ENCODE results near the gene UROS.

Gene UROS

GRCh38 chr10:125768219-125768855 is 54.7 kb downstream of the UROS start (continued):
- TF ChIP-seq ZSCAN18 (tag by site-specific recombination; IDR thresholded peaks at IDR 0.05) = no peak
- TF ChIP-seq ZNF777 (tag by site-specific recombination; IDR thresholded peaks at IDR 0.05; ENCODE audit: borderline replicate concordance) = no peak
- TF ChIP-seq KLF10 (tag by site-specific recombination; IDR thresholded peaks at IDR 0.05) = peak; percentile 74
- peak; percentile 69; the same call in 1 of the 2 replicates for TF ChIP-seq ZNF221 (tag by site-specific recombination; IDR thresholded peaks at IDR 0.05; ENCODE audit: borderline replicate concordance)
- TF ChIP-seq MEIS1 (CRISPR knock-in tag; IDR thresholded peaks at IDR 0.05; ENCODE audit: borderline replicate concordance) = no peak
- no peak for TF ChIP-seq ZNF366 (tag by site-specific recombination; conservative IDR thresholded peaks at IDR 0.05)
- no peak for TF ChIP-seq ZNF658 (tag by site-specific recombination; IDR thresholded peaks at IDR 0.05)
- TF ChIP-seq SCRT2 (tag by site-specific recombination; IDR thresholded peaks at IDR 0.05) = no peak
- TF ChIP-seq KLF8 (tag by site-specific recombination; IDR thresholded peaks at IDR 0.05) = no peak
- TF ChIP-seq ZBTB8A (tag by site-specific recombination; IDR thresholded peaks at IDR 0.05) = no peak
- TF ChIP-seq, protein P1, sequence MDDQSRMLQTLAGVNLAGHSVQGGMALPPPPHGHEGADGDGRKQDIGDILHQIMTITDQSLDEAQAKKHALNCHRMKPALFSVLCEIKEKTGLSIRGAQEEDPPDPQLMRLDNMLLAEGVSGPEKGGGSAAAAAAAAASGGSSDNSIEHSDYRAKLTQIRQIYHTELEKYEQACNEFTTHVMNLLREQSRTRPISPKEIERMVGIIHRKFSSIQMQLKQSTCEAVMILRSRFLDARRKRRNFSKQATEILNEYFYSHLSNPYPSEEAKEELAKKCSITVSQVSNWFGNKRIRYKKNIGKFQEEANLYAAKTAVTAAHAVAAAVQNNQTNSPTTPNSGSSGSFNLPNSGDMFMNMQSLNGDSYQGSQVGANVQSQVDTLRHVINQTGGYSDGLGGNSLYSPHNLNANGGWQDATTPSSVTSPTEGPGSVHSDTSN (CRISPR knock-in tag; IDR thresholded peaks at IDR 0.05) = no peak
- TF ChIP-seq, protein P2, sequence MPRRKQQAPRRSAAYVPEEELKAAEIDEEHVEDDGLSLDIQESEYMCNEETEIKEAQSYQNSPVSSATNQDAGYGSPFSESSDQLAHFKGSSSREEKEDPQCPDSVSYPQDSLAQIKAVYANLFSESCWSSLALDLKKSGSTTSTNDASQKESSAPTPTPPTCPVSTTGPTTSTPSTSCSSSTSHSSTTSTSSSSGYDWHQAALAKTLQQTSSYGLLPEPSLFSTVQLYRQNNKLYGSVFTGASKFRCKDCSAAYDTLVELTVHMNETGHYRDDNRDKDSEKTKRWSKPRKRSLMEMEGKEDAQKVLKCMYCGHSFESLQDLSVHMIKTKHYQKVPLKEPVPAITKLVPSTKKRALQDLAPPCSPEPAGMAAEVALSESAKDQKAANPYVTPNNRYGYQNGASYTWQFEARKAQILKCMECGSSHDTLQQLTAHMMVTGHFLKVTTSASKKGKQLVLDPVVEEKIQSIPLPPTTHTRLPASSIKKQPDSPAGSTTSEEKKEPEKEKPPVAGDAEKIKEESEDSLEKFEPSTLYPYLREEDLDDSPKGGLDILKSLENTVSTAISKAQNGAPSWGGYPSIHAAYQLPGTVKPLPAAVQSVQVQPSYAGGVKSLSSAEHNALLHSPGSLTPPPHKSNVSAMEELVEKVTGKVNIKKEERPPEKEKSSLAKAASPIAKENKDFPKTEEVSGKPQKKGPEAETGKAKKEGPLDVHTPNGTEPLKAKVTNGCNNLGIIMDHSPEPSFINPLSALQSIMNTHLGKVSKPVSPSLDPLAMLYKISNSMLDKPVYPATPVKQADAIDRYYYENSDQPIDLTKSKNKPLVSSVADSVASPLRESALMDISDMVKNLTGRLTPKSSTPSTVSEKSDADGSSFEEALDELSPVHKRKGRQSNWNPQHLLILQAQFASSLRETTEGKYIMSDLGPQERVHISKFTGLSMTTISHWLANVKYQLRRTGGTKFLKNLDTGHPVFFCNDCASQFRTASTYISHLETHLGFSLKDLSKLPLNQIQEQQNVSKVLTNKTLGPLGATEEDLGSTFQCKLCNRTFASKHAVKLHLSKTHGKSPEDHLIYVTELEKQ (tag by site-specific recombination; IDR thresholded peaks at IDR 0.05; ENCODE audit: borderline replicate concordance) = no peak
- no peak for TF ChIP-seq ZSCAN23 (tag by site-specific recombination; IDR thresholded peaks at IDR 0.05)
- no peak for TF ChIP-seq ZNF837 (tag by site-specific recombination; IDR thresholded peaks at IDR 0.05)
- TF ChIP-seq, protein P3, sequence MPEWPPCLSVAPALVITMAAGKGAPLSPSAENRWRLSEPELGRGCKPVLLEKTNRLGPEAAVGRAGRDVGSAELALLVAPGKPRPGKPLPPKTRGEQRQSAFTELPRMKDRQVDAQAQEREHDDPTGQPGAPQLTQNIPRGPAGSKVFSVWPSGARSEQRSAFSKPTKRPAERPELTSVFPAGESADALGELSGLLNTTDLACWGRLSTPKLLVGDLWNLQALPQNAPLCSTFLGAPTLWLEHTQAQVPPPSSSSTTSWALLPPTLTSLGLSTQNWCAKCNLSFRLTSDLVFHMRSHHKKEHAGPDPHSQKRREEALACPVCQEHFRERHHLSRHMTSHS (tag by site-specific recombination; IDR thresholded peaks at IDR 0.05) = no peak
- TF ChIP-seq ZBTB6 (tag by site-specific recombination; IDR thresholded peaks at IDR 0.05) = no peak
- no peak for TF ChIP-seq ZNF239 (tag by site-specific recombination; IDR thresholded peaks at IDR 0.05)
- TF ChIP-seq SALL2 (tag by site-specific recombination; IDR thresholded peaks at IDR 0.05; ENCODE audit: borderline replicate concordance) = no peak
- no peak for TF ChIP-seq ZBTB21 (tag by site-specific recombination; IDR thresholded peaks at IDR 0.05)
- no peak for TF ChIP-seq ZNF23 (tag by site-specific recombination; IDR thresholded peaks at IDR 0.05; ENCODE audit: borderline replicate concordance)
- no peak for TF ChIP-seq ZNF362 (tag by site-specific recombination; IDR thresholded peaks at IDR 0.05)
- no peak for TF ChIP-seq WT1 (tag by site-specific recombination; IDR thresholded peaks at IDR 0.05)
- TF ChIP-seq ELK4 (IDR thresholded peaks at IDR 0.05; ENCODE audit: borderline replicate concordance, low read depth, low read length) = no peak
- no peak for TF ChIP-seq ZNF311 (tag by site-specific recombination; IDR thresholded peaks at IDR 0.05; ENCODE audit: borderline replicate concordance)
- TF ChIP-seq ZNF560 (tag by site-specific recombination; IDR thresholded peaks at IDR 0.05; ENCODE audit: borderline replicate concordance) = no peak
- TF ChIP-seq, protein P4, sequence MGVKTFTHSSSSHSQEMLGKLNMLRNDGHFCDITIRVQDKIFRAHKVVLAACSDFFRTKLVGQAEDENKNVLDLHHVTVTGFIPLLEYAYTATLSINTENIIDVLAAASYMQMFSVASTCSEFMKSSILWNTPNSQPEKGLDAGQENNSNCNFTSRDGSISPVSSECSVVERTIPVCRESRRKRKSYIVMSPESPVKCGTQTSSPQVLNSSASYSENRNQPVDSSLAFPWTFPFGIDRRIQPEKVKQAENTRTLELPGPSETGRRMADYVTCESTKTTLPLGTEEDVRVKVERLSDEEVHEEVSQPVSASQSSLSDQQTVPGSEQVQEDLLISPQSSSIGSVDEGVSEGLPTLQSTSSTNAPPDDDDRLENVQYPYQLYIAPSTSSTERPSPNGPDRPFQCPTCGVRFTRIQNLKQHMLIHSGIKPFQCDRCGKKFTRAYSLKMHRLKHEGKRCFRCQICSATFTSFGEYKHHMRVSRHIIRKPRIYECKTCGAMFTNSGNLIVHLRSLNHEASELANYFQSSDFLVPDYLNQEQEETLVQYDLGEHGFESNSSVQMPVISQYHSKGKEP (tag by site-specific recombination; IDR thresholded peaks at IDR 0.05) = peak; percentile 81
